GM12878 (cell line): ENCODE measurements around the gene FBN3.

ENCODE experiments used
- POLR2AphosphoS5 ChIP-seq: IDR thresholded peaks from 2 replicates; pipeline ENCODE4 v1.6.1; 2011; ENCODE audit warnings: mild to moderate bottlenecking, low read length, inconsistent platforms
- TF ChIP-seq, protein P1 (sequence below): IDR thresholded peaks from 2 replicates; pipeline ENCODE4 v1.6.1; 2012; ENCODE audit warnings: low read depth, low read length, improper control_type of control experiment

DNA sequence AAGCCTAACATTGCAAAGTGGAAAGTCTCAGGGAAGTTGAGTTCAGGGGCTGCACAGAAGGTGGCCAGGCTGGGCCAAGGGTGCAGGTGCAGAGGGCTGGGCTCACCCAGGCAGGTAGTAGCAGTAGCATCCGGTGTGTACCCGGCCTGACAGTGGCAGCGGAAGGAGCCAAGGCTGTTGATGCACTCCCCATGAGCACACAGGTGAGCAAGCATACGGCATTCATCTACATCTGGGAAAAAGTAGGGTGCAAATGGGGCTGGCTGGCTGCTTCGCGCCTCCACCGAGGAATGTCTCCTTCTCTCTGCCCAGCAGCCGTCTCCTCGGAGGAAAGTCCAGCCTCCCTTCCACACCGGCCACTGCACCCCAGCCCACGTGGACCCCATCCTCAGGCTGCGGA, 66.3 kb downstream of the FBN3 start:
- TF ChIP-seq, protein P1, sequence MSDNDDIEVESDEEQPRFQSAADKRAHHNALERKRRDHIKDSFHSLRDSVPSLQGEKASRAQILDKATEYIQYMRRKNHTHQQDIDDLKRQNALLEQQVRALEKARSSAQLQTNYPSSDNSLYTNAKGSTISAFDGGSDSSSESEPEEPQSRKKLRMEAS, result no peak
- no peak for TF ChIP-seq POLR2AphosphoS5
